GOT3 (cell line): ENCODE results near the gene DIPK1A.

Source experiments
- DNase-seq: peaks from one replicate; lab custom pipeline; 2025; ENCODE audit warnings: mixed read lengths; lab: John Stamatoyannopoulos, UW

The DIPK1A gene

DNA sequence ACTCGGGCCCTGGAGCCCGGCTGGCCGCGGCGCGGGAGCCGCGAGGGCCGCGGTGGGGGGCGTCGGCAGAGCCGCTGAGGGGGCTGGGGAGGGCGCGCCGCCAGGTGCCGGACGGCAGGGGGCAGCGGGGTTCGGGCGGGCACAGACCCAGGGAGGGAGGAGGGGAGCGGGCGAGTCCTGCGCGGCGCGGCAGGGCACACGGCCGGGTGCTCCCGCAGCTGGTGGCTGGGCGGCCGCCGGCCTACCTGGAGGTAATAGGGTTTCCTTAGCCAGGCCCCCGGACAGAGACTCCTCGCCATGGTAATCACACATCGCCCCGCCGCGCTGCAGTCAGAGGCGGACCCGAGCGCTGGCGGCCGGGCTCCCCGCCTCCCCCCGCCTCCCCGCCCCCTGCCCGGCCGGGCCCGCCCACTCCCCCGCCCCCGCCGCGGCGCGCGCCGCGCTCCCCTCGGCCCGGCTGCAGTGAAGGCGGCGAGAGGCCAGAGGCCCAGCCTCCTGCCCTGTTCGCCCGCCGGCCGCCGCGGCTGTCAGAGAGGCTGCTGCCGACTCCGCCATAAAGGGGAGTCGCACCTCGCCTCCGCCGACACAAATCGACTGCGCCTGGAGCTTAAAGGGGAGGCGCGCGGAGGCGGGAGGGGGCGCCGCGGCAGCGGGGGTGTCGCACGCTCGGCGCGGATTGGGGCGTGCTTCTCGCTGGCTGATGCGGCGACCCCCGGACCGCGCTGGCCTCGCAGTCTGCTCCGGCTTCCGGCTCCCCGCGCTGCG lies at the start of gene DIPK1A:
Gene DIPK1A, minus strand, starts transcription at position 332 of the 765 bp plus-strand sequence. Its CDS starts 33 bp downstream, at position 299.
- no peak for DNase-seq

DNA sequence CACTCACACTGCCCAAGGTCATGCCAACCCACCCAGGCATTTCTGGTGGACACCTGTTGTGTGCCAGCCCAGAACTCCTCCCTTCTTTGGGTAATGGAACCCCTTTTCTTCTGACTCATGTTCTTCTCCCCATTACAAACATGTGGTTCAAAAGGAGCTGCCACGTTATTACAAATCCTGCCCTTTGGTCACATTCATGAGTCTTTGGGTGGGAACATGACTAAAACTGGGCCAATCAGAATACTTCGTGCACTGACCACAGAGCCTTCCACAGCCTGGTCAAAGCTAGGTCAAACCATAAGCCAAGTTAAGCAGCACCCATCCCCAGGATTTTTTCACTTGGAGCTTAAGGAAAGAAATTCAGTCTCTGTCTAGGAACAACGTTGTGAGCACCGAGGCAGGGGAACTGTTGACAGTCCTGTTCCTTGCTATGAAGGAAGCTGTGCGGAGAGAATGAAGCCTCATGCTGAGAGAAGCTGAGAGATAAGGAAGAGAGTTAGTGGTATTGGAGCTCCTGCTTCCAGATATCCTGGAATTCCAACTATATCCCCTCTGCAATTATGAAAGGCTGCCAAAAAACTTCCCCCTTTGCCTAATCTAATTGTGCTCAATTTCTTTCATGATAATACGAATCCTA lies 46.8 kb upstream of the DIPK1A start:
- DNase-seq = no peak

DNA sequence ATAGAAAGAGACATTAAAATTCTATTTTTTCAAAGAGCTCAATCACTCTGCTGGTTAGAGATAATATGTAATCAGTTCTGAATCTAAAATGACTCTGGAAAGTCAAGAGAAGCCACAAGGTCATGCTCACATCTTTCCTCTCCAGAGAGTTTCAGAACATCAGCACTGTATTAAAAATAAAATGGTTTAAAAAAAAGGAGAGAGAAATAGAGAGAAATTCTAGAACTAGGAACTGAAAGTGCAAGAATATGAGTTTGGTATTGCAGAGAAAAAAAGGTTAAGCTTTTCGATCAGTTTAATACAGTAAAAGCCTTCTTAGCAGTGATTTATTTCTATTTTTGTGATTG lies 44.0 kb upstream of the DIPK1A start:
- DNase-seq = no peak

- DNase-seq = no peak
These were observed 43.4 kb upstream of the DIPK1A start for GRCh38 chr1:93004566-93005251.

- no peak for DNase-seq
These were observed 42.7 kb upstream of the DIPK1A start for GRCh38 chr1:93003981-93004380.

DNA sequence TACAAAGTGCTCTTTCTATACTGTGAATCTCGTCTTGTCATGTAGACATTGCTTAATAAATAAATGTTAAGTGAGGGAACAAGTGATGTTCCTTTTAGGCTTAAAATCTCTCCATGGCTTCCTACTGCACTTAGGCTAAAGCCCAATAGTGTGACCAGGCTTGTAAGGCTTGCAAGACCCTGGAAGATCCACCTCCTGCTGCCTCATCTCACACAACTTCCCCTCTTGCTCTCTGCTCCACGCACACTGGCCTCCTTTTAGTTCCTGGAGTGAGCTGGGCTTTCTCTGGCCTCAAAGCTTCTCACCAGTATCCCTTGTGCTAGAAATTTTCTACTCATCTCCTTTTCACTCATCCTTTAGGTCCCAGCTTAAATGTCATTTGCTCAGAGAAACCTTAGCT lies 41.5 kb upstream of the DIPK1A start:
- no peak for DNase-seq

DNA sequence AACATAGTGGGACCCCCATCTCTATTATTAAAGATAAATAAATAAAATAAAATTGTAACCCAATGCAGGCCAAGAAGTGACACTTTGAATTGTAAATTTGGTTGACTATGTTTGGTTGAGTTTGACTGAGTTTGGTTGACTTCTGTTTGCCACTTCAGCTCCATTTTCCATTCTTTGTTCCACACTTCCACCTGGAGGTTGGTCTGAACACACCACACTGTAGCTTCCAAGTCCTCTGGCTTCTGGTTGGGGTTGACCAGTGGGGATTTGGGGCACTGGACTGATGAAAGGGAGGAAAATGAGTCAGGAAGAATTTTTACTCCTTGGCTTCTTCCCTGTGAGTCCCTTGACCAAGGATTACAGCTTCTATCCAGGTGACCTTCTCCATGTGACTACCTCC lies 40.6 kb upstream of the DIPK1A start:
- no peak for DNase-seq

GRCh38 chr1:93000751-93001175 lies 39.5 kb upstream of the DIPK1A start:
- no peak for DNase-seq

DNA sequence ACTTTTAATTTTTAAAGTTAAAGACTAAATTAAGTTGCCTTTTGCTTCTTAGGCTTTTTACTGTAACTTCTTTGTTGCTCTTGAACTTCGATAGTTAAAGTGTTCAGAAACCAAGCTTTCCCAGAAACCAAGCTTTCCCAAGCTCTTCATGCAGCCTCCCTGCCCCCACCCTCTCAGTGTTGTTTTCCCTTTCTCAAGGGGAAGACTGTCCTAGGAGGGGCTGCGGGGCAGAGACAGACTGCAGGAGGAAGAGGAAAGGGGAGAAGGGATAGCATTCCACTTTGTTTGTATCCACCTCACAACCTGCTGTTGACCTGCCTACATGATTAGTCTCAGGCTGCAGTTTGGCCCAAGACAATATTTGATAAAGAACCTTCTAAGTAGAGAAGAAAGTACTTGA lies 39.0 kb upstream of the DIPK1A start:
- DNase-seq = no peak

GRCh38 chr1:92998821-92999220 lies 37.6 kb upstream of the DIPK1A start:
- DNase-seq = no peak

GRCh38 chr1:92995441-92996430 lies 34.5 kb upstream of the DIPK1A start:
- no peak for DNase-seq

DNA sequence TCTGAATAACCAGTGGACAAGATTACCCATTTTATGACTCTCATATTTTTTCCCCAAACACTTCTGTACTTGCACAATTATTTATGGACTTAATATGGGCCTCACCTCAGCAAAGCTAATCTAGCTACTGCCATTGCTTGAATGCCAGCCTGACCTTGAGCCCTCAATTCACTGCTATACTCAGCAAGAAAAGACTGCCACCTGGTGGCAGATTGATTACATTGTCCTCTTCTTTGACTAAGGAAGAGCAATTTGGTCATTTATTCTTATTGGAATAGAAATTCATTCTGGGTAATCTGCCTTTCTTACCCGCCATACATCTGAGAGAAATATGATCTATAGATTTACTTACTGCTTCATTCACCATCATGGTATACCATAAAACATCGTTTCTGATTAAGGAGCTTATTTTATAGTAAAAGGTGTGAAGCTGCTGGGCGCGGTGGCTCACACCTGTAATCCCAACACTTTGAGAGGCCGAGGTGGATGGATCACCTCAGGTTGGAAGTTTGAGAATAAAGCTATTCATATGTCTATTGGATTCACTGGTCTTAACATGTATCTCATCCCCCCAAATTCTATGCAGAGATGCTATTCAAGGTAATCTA lies 32.9 kb upstream of the DIPK1A start:
- DNase-seq = no peak

DNA sequence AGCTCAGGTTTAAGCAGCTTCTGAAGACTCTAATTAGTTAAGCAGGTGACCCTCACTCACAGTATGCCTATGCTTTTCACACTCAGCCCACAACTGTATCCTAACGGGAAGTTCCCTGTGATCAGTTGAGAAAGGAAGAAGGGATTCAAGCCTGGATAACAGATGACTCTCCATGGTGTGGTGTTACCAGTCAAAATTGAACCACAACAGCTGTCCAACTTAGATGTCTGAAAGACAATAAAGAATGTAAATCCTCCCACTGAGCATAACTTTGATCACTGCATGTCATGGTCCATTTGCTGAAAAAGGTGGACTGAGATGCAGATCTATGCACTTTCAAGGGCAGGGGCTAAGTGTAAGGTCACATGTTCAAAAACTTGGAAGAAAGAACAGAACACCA lies 32.3 kb upstream of the DIPK1A start:
- no peak for DNase-seq

DNA sequence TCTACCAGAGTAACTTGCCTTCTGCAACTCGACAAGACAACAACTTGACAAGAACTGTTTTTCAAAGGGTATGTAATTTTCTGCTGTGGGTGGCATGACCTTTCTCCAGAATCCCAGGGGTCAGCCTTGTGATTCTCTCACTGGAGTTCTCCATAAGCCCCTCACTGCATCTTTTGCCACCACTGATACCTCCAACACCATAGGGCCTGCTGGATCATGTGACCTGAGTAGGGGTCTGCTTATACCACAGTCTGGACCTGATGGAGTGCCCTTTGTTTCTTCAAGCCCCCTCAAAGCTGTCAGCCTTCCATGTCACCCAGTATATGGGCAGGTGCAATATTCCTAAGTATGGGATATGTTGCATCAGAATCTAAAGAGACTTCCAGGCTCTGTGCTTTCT lies 31.6 kb upstream of the DIPK1A start:
- DNase-seq = no peak

- DNase-seq = no peak
These were observed 30.8 kb upstream of the DIPK1A start for GRCh38 chr1:92992054-92992453.

GRCh38 chr1:92990828-92991227 lies 29.6 kb upstream of the DIPK1A start:
- no peak for DNase-seq

DNA sequence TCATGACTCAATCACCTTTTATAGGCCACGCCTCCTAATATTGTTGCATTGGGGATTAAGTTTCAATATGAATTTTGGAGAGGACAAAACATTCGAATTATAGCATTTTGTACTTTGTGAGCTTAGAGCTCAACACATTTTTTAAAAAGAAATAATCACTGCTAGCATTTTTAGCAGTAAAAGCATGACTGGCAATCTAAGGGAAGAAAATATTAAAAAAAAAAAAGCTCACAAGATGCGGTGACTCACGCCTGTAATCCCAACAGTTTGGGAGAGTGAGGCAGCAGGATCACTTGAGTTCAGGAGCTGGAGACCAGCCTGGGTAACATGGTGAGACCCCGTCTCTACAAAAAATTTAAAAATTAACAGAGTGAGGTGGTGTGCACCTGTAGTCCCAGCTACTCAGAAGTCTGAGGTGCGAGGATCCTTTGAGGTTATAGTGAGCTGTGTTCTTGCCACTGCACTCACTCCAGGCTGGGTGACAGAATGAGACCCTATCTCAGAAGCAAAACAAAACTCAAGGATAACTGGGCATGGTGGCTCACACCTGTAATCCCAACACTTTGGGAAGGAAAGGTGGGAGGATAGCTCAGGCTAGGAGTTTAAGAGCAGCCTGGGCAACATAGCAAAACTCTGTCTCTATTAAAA lies 28.8 kb upstream of the DIPK1A start:
- no peak for DNase-seq

DNA sequence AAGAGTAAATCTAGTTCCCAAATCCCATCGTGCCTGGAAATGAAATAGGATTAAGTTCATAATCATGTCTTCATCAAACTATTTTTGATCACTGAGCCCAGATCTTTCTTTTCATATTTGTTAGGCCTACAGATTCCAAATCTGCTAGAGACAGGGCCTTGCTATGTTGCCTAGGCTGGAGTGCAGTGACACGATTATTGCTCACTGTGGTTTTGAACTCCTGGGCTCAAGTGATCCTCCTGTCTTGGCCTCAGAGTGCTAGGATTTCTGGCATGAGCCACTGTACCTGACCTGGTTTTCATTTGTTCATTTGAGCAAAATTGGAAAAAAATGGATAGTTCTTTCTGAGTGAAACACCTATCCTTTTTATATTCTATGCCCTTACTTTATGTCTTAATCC lies 28.0 kb upstream of the DIPK1A start:
- DNase-seq = no peak

DNA sequence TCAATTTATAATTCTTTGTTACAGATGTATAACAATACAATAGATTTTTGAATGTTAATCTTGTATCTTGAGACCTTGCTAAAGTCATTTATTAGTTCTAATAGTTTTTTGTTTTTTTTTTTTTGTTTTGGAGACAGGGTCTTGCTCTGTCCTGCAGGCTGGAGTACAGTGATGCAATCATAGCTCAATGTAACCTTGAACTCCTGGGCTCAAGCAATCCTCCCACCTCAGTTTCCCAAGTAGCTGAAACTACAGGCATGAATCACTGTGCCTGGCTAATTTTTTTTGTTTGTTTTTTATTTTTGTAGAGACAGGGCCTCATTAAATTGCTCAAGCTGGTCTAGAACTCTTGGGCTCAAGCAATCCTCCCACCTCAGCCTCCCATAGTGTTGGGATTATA lies 26.2 kb upstream of the DIPK1A start:
- DNase-seq = no peak

- DNase-seq = no peak
These were observed 23.8 kb upstream of the DIPK1A start for GRCh38 chr1:92985101-92985500.
